ENCODE data around the gene SLC5A10.
A peak's percentile ranks its signal among the peaks of the same experiment; 100 is the strongest.
"Not testable (repeated sequence)": the region's sequence is repeated elsewhere in the genome, so short reads cannot be mapped to it uniquely, and the experiment has no call there.

Gene SLC5A10

GRCh38 chr17:19021622-19022083, 69.7 kb downstream of the SLC5A10 start:
- no peak for DNase-seq (ENCODE audit: low read depth)
- H3K4me3 ChIP-seq (ENCODE audit: low read length): no peak overlapping the region
- TF ChIP-seq CTCF (IDR thresholded peaks at IDR 0.05; ENCODE audit: insufficient read depth, low read depth, low read length, missing control alignments): no peak

DNA sequence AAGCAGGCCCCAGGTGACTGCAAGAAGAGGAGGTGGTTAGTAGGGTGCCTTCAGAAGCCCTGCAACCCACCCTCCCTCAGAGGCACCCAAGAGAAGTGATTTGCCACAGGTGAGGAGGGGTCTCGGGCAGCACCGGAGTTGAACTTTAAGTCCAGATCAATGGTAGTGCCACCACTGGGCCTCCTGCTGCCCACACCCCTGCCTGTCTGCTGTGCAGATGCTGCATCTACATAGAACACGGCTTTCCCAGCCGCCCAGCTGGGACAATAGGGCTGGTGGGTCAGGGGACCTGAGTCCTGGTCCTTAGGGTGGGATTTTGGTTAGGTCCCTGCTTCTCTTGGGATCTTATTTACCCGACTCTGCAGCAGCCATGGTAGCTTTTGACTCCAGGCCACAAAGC, 70.2 kb downstream of the SLC5A10 start:
- H3K4me3 ChIP-seq (ENCODE audit: low read length): no peak overlapping the region
- no peak for TF ChIP-seq CTCF (IDR thresholded peaks at IDR 0.05; ENCODE audit: insufficient read depth, low read depth, low read length, missing control alignments)
- no peak for DNase-seq (ENCODE audit: low read depth)

DNA sequence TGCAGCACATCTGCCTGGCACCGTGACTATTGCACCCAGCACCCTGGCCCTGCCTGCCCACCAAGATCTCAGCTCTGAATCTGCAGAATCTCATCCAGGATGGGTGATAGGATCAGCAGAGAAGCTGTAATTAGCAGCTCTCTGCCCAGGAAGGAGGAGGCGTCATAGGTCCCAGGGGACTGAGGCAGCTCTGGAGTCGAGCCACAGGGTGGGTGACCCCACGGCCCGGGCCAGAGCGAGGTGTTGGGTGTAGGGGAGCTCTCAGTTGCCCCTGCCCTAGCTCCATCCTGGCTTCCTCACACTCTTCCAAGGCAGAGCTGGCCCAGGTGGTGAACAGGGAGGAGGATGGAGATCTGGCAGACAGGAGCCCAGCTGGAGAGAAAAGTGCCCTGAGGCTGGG, 70.8 kb downstream of the SLC5A10 start:
- TF ChIP-seq CTCF (IDR thresholded peaks at IDR 0.05; ENCODE audit: insufficient read depth, low read depth, low read length, missing control alignments): no peak
- H3K4me3 ChIP-seq (ENCODE audit: low read length): no peak overlapping the region
- no peak for DNase-seq (ENCODE audit: low read depth)

DNA sequence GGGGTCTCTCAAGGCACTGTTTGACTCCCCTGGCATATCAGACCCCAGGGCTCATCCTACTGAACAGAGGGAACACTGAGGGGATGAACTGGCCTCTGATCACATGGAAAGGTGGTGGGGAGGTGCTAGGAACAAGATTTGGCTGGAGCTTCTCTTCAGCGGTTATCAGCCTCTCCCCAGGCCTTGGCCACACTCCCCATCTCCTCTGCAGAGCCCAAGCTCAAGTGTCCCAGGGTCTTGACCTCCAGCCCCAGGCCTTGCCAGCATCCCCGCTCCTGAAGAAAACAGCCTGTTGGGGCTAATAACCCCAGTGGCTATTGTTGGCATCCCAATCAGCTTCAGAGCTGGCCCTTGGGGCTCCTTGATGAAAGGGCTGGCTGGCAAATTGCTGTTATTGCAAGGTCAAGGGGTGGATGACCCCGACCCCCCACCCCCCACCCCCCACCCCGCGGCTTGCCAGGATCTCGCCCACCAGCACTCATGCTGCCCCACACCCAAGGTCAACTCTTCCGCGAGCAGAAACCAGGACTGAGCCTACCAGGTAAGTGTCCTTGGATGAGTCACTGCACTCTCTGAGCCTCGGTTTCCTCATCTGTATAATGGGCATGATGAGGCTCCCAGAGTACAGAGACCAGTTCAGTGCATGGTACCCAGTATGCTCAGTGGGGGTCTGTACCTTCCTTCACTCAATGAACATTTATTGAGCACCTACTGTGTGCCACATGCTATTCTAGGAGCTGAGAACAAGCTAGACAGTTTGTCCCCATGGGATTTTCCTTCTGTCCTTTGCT, 71.4 kb downstream of the SLC5A10 start:
- DNase-seq (ENCODE audit: low read depth): no peak
- TF ChIP-seq CTCF (IDR thresholded peaks at IDR 0.05; ENCODE audit: insufficient read depth, low read depth, low read length, missing control alignments): no peak
- no peak overlapping the region for H3K4me3 ChIP-seq (ENCODE audit: low read length)

DNA sequence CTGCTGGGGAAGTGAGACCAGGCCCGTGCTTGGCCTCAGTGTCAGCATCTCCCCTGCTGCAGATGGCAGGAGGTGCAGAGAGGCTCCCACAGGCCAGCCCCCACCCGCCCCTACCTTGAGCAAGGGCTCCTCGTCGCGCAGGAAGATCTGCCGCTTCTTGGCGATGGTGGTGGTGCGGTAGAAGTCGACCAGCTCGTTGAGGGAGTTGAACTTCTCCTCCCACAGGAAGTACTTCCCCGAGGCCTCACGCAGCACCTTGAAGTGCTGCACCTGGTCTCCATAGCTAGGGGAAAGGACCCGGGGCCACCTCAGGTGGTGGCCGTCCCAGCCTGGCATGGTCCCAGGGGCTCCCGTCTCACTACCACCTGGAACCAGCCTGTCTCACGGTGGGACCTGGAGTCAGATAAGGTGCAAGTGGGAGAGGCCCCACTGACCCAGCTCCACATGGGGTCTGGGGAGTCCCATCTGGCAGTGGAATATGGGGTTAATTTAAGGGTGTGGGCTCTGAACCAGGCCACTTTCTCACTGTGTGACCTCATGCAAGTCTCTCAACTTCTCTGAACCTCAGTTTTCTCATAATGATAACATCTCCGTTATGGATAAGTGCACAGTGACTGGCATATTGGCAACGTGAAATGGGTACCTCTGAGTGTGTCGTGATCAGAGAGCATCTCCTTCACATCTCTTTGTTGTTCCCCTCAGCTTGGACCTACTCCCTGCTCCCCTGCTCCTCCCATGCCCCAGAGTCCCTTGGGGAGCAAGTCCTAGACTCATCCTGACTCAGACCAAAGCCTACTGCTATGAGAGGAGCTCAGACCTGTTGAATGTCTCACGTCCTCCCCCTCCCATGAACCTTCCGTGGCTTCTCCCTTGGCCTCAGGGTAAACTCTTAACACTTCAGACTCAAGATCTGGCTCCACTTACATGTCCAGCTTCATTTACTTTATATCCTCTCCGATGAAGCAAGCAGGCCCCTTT, 72.4 kb downstream of the SLC5A10 start:
- DNase-seq (ENCODE audit: low read depth): peak; percentile 96
- no peak overlapping the region for H3K4me3 ChIP-seq (ENCODE audit: low read length)
- no peak for TF ChIP-seq CTCF (IDR thresholded peaks at IDR 0.05; ENCODE audit: insufficient read depth, low read depth, low read length, missing control alignments)

- DNase-seq (ENCODE audit: low read depth); H3K4me3 ChIP-seq (ENCODE audit: low read length): not testable (repeated sequence)
These were observed 76.7 kb downstream of the SLC5A10 start for GRCh38 chr17:19028671-19029070.

DNA sequence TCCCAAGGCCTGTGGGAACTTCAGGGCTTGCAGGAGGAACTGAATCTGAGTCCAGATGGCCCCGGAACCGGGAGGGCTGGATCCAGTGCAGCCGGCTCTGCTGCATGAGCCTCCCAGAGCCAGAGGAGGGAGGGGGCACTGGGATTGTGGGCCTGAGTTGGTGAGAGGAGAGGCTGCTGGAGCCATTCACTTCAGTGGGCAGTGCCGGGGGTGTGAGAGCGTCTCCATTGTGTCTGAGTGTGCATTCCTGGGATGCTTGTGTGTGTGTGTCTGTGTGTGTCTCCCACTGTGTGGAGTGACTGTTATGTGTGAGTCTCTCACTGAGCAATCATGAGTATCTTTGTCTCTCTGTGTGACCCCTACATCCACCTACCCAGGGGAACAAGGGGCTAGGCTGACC, 77.8 kb downstream of the SLC5A10 start:
- H3K4me3 ChIP-seq (ENCODE audit: low read length); DNase-seq (ENCODE audit: low read depth): not testable (repeated sequence)

GRCh38 chr17:19030771-19031449, 78.9 kb downstream of the SLC5A10 start:
- DNase-seq (ENCODE audit: low read depth): not testable (repeated sequence)

More at GRCh38 chr17:19030771-19031449, 78.9 kb downstream of the SLC5A10 start:
- not testable (repeated sequence) for H3K4me3 ChIP-seq (ENCODE audit: low read length)

Data from epithelial cell of esophagus (primary cell).